WTC11 (cell line): ENCODE data around the gene SART3. TPM values are rescaled to one million over a fixed set of nuclear protein-coding genes. Genes with fewer than 3 reads are reported as not detected.

Source experiments
- ATF6 ChIP-seq: sonication (generic); formaldehyde crosslinking; IDR thresholded peaks from 2 replicates; pipeline ENCODE4 v1.8.1; 2023; ENCODE audit warnings: mild to moderate bottlenecking, missing genetic modification reagents
- CTCF ChIP-seq: fragments of 200-600 bp; IDR thresholded peaks from 2 replicates; pipeline ENCODE4 v1.8.0; 2022; ENCODE audit warnings: antibody characterized with exemption
- E2F1 ChIP-seq: sonication (generic); formaldehyde crosslinking; IDR thresholded peaks from 2 replicates; pipeline ENCODE4 v1.8.0; 2022; ENCODE audit warnings: mild to moderate bottlenecking, missing genetic modification reagents
- ESRRA ChIP-seq: sonication (generic); formaldehyde crosslinking; IDR thresholded peaks from 2 replicates; pipeline ENCODE4 v1.8.1; 2022; ENCODE audit warnings: mild to moderate bottlenecking, missing genetic modification reagents, borderline replicate concordance
- ETV6 ChIP-seq: sonication (generic); formaldehyde crosslinking; IDR thresholded peaks from 2 replicates; pipeline ENCODE4 v1.8.1; 2022; ENCODE audit warnings: mild to moderate bottlenecking, missing genetic modification reagents
- KAT7 ChIP-seq: sonication (generic); formaldehyde crosslinking; IDR thresholded peaks from 2 replicates; pipeline ENCODE4 v1.8.1; 2023; ENCODE audit warnings: missing genetic modification reagents, mild to moderate bottlenecking, borderline replicate concordance
- NFATC4 ChIP-seq: fragments of 250-450 bp; sonication (Bioruptor Pico); IDR thresholded peaks from 2 replicates; pipeline ENCODE4 v1.9.0; 2021; ENCODE audit warnings: mild to moderate bottlenecking
- NR1H2 ChIP-seq: sonication (generic); formaldehyde crosslinking; IDR thresholded peaks from 2 replicates; pipeline ENCODE4 v1.9.0; 2021; ENCODE audit warnings: mild to moderate bottlenecking, moderate library complexity, missing genetic modification reagents
- NR2C2 ChIP-seq: sonication (generic); formaldehyde crosslinking; IDR thresholded peaks from 2 replicates; pipeline ENCODE4 v1.8.0; 2022; ENCODE audit warnings: mild to moderate bottlenecking, missing genetic modification reagents
- NR3C1 ChIP-seq: sonication (generic); formaldehyde crosslinking; conservative IDR thresholded peaks from 2 replicates; pipeline ENCODE4 v1.8.1; 2023; ENCODE audit warnings: low read depth, mild to moderate bottlenecking, missing genetic modification reagents
- PREB ChIP-seq: sonication (generic); formaldehyde crosslinking; IDR thresholded peaks from 2 replicates; pipeline ENCODE4 v1.8.1; 2022; ENCODE audit warnings: mild to moderate bottlenecking, missing genetic modification reagents, moderate library complexity, borderline replicate concordance
- ZBTB43 ChIP-seq: sonication (generic); formaldehyde crosslinking; IDR thresholded peaks from 2 replicates; pipeline ENCODE4 v1.8.1; 2023; ENCODE audit warnings: mild to moderate bottlenecking, missing genetic modification reagents
- ZNF263 ChIP-seq: sonication (generic); formaldehyde crosslinking; IDR thresholded peaks from 2 replicates; pipeline ENCODE4 v1.8.1; 2022; ENCODE audit warnings: low read depth, mild to moderate bottlenecking, moderate library complexity, missing genetic modification reagents
- ZNF532 ChIP-seq: fragments of 250-450 bp; sonication (Bioruptor Pico); IDR thresholded peaks from 2 replicates; pipeline ENCODE4 v1.9.0; 2021; ENCODE audit warnings: mild to moderate bottlenecking, borderline replicate concordance
- ZSCAN18 ChIP-seq: fragments of 250-450 bp; sonication (Bioruptor Pico); IDR thresholded peaks from 2 replicates; pipeline ENCODE4 v2.1.2; 2022; ENCODE audit warnings: mild to moderate bottlenecking, moderate library complexity
- total RNA-seq: library from RNA; stranded (reverse); gene quantifications from 3 replicates; pipeline ENCODE4 v1.2.3, GENCODE V29; 2021

SART3 gene
- total RNA-seq, 1 experiment from 2014 or later, result 91.2 TPM

GRCh38 chr12:108509806-108510205, 51.2 kb downstream of the SART3 start (continued):
- TF ChIP-seq ATF6 (CRISPR knock-in tag), result no peak
- TF ChIP-seq E2F1, result no peak
- TF ChIP-seq ZBTB43 (CRISPR knock-in tag), result no peak
- no peak for TF ChIP-seq NR2C2 (CRISPR knock-in tag)
- TF ChIP-seq NR1H2, result no peak
- no peak for TF ChIP-seq NR3C1 (CRISPR knock-in tag)
- no peak for TF ChIP-seq PREB (CRISPR knock-in tag)
- TF ChIP-seq CTCF, result no peak
- no peak for TF ChIP-seq ZSCAN18
- no peak for TF ChIP-seq ZNF263
- no peak for TF ChIP-seq ETV6 (CRISPR knock-in tag)
- no peak for TF ChIP-seq NFATC4 (CRISPR knock-in tag)
- no peak for TF ChIP-seq KAT7 (CRISPR knock-in tag)
- TF ChIP-seq ZNF532 (CRISPR knock-in tag), result no peak
- no peak for TF ChIP-seq ESRRA (CRISPR knock-in tag)
